ENCODE data around the gene GRID1. TPM values are rescaled to one million over a fixed set of nuclear protein-coding genes. Genes with fewer than 3 reads are reported as not detected.

Gene GRID1
- total RNA-seq, 1 donor from 2014 or later: under 0.01 TPM

DNA sequence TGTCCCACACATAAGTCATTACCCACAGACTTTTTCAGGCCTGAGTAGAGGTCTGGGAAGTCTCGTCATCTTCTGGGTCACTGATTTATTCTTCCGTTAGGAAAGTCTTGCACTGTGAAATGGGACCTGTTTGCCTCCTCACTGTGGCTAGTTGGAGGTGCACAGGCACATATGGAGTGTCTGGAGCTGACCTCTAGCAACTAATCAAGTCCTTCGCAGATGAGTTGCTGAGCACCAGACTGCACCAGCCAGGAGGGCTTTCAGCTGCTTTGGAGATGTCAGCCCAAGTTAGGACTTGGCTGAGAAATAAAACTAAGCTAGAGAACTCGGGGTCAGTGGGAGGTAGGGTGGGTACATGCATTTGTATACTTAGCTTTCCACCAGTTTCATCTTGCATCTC is 578.0 kb downstream of the GRID1 start:
- TF ChIP-seq, protein P1, sequence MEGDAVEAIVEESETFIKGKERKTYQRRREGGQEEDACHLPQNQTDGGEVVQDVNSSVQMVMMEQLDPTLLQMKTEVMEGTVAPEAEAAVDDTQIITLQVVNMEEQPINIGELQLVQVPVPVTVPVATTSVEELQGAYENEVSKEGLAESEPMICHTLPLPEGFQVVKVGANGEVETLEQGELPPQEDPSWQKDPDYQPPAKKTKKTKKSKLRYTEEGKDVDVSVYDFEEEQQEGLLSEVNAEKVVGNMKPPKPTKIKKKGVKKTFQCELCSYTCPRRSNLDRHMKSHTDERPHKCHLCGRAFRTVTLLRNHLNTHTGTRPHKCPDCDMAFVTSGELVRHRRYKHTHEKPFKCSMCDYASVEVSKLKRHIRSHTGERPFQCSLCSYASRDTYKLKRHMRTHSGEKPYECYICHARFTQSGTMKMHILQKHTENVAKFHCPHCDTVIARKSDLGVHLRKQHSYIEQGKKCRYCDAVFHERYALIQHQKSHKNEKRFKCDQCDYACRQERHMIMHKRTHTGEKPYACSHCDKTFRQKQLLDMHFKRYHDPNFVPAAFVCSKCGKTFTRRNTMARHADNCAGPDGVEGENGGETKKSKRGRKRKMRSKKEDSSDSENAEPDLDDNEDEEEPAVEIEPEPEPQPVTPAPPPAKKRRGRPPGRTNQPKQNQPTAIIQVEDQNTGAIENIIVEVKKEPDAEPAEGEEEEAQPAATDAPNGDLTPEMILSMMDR (IDR thresholded peaks at IDR 0.05; ENCODE audit: insufficient read depth, low read length, severe bottlenecking): no peak
- H3K36me3 ChIP-seq (ENCODE audit: control insufficient read depth, insufficient read depth, low read length): no peaks in the 10 kb centered on the region
- H3K4me3 ChIP-seq (ENCODE audit: low read depth, low read length): no peak overlapping the region
- H3K27me3 ChIP-seq (ENCODE audit: control insufficient read depth, insufficient read depth, low read length): no peaks in the 10 kb centered on the region
- FAIRE-seq (no peak), DNase-seq (ENCODE audit: low read depth) (no peak)

DNA sequence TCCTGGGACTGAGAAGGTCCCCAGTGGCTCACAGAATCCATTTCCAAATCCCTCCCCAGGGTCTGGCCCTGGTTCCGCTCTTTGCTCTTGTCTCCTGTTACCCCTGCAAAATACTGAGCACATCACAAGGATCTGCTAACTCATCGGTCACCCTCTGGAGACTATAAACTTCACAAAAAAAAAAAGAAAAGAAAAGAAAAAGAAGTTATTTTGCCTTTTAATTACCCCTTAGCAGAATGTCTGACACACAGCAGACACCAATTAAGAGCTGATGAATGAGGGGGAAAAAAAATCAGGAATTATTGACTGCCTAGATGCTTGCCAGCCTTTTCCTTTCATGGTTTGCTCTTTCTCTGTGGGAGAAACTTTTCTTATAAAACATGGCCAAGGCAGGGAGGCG is 578.7 kb downstream of the GRID1 start:
- no peak for FAIRE-seq
- H3K36me3 ChIP-seq (ENCODE audit: control insufficient read depth, insufficient read depth, low read length): no peaks in the 10 kb centered on the region
- H3K4me3 ChIP-seq (ENCODE audit: low read depth, low read length): no peak overlapping the region
- H3K27me3 ChIP-seq (ENCODE audit: control insufficient read depth, insufficient read depth, low read length): no peaks in the 10 kb centered on the region
- TF ChIP-seq, protein P1 (IDR thresholded peaks at IDR 0.05; ENCODE audit: insufficient read depth, low read length, severe bottlenecking): no peak
- DNase-seq (ENCODE audit: low read depth): no peak

DNA sequence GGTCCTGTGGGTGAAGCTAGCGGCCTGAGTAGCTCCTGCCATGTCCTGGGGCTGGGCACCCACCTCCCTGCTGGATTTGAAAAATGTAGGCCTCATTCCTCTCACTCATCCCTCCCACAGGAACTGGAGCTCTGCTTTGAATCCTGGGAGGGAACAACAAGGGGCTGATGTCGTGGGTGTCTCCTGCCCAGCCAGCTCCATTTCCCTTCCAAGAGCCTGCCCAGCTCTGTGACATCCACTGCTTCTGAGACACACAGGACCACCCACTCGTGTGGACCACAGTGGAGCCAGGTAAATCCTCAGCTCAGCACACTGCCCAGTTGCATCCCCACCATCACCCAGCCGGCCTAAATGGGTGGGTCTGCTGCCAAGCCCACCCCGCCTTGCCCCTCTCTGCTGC is 579.2 kb downstream of the GRID1 start:
- no peaks in the 10 kb centered on the region for H3K27me3 ChIP-seq (ENCODE audit: control insufficient read depth, insufficient read depth, low read length)
- TF ChIP-seq, protein P1 (IDR thresholded peaks at IDR 0.05; ENCODE audit: insufficient read depth, low read length, severe bottlenecking): no peak
- H3K4me3 ChIP-seq (ENCODE audit: low read depth, low read length): no peak overlapping the region
- no peaks in the 10 kb centered on the region for H3K36me3 ChIP-seq (ENCODE audit: control insufficient read depth, insufficient read depth, low read length)
- DNase-seq (ENCODE audit: low read depth) (no peak), FAIRE-seq (no peak)

DNA sequence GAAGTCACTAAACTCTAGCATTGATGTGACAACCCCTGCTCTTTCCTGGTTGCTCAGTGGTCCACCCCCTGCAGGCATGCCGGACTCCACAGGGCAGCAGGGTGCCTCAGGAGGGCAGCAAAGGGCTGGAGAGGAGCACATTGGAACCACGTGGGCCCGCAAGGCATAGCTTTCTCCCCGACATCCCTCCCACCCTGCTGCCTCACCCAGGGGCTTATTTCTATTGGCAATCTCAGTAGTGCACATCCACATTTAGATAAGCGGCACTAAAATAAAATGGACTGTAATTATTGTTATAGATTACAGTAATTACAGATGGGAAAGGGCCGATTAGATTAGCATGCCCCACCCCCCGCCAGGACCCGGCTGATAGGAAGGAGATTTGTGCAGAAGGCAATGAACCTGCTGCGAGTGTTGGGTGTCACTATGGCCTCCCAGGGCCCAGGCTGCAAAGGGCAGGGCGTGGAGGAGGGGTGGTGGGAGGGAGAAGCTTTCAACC is 580.1 kb downstream of the GRID1 start:
- no peak for FAIRE-seq
- no peaks in the 10 kb centered on the region for H3K36me3 ChIP-seq (ENCODE audit: control insufficient read depth, insufficient read depth, low read length)
- TF ChIP-seq, protein P1 (IDR thresholded peaks at IDR 0.05; ENCODE audit: insufficient read depth, low read length, severe bottlenecking): peak; percentile 48
- no peaks in the 10 kb centered on the region for H3K27me3 ChIP-seq (ENCODE audit: control insufficient read depth, insufficient read depth, low read length)
- no peak overlapping the region for H3K4me3 ChIP-seq (ENCODE audit: low read depth, low read length)
- DNase-seq (ENCODE audit: low read depth): peak; percentile 5

DNA sequence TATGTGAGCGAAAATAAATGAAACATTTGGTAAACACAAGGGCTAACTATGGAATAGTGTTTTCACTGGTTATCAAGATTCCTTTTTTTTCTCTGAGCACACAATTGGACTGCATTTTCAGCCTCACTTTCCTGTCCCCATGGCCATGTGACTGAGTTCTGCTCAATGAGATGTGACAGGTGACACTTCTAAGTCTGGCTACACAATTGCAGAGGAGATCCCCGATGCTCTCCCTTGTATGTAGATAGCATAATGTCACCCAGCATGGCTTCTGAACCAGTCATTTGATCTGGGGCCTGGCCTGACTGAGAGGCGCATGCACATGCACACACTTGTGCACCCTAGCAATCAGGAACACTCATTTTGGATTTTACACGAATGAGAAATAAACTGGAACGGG is 581.8 kb downstream of the GRID1 start:
- Histone ChIP-seq H3K4me3 (ENCODE audit: low read depth, low read length) (no peak overlapping the region), H3K36me3 (ENCODE audit: control insufficient read depth, insufficient read depth, low read length) (no peaks in the 10 kb centered on the region), H3K27me3 (ENCODE audit: control insufficient read depth, insufficient read depth, low read length) (no peaks in the 10 kb centered on the region)
- no peak for DNase-seq (ENCODE audit: low read depth)
- TF ChIP-seq, protein P1 (IDR thresholded peaks at IDR 0.05; ENCODE audit: insufficient read depth, low read length, severe bottlenecking): no peak
- FAIRE-seq: peak; percentile 23

DNA sequence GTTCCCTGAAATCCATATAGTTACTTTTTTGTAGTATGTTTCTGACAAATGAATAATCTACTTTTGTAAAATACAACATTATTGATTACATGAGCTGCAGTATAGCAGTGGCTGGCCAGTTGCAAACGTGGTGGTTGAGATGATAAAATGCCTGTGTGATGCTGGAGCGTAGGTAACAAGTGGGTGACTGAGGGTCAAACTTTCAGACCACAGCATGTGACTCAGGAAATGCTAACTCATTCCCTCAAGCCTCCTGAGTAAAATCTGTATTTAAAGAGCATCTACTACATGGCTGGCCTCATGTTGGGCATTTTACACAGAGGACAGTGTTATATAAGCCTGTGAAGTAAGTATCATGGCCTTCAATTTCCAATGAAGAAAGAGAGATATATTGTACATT is 585.2 kb downstream of the GRID1 start:
- DNase-seq (ENCODE audit: low read depth) (no peak), FAIRE-seq (no peak)
- Histone ChIP-seq H3K36me3 (ENCODE audit: control insufficient read depth, insufficient read depth, low read length) (no peaks in the 10 kb centered on the region), H3K4me3 (ENCODE audit: low read depth, low read length) (no peak overlapping the region), H3K27me3 (ENCODE audit: control insufficient read depth, insufficient read depth, low read length) (no peaks in the 10 kb centered on the region)
- TF ChIP-seq, protein P1 (IDR thresholded peaks at IDR 0.05; ENCODE audit: insufficient read depth, low read length, severe bottlenecking): no peak

Measured in bronchial epithelial cell (primary cell).